ENCODE measurements around the gene TBRG4.

DNA sequence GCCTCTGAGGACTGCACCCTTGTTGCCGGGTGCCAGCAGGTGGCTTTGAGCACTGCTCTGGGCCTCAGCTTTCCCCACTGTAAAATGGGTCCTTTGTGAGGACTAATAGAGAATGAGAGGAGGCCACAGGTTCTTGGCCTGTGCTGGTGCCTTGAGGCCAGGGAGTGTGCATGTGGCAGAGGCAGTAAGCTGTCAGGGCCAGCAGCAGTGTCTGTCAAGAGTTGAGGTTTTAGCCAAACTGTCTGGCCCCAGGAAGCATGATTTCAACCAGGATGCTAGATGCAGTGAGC is 36.2 kb downstream of the TBRG4 start:
- TF ChIP-seq, protein P1, sequence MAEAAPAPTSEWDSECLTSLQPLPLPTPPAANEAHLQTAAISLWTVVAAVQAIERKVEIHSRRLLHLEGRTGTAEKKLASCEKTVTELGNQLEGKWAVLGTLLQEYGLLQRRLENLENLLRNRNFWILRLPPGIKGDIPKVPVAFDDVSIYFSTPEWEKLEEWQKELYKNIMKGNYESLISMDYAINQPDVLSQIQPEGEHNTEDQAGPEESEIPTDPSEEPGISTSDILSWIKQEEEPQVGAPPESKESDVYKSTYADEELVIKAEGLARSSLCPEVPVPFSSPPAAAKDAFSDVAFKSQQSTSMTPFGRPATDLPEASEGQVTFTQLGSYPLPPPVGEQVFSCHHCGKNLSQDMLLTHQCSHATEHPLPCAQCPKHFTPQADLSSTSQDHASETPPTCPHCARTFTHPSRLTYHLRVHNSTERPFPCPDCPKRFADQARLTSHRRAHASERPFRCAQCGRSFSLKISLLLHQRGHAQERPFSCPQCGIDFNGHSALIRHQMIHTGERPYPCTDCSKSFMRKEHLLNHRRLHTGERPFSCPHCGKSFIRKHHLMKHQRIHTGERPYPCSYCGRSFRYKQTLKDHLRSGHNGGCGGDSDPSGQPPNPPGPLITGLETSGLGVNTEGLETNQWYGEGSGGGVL (tag by site-specific recombination; IDR thresholded peaks at IDR 0.05), result no peak
- TF ChIP-seq ZFP41 (tag by site-specific recombination; IDR thresholded peaks at IDR 0.05; ENCODE audit: borderline replicate concordance), result no peak
- no peak for TF ChIP-seq ZNF202 (tag by site-specific recombination; IDR thresholded peaks at IDR 0.05; ENCODE audit: borderline replicate concordance)
- TF ChIP-seq HOXA7 (CRISPR knock-in tag; IDR thresholded peaks at IDR 0.05; ENCODE audit: borderline replicate concordance), result no peak
- TF ChIP-seq ZBTB20 (tag by site-specific recombination; IDR thresholded peaks at IDR 0.05), result no peak
- TF ChIP-seq TCF7L2 (IDR thresholded peaks at IDR 0.05; ENCODE audit: borderline replicate concordance, low read depth, low read length), result no peak
- TF ChIP-seq, protein P2, sequence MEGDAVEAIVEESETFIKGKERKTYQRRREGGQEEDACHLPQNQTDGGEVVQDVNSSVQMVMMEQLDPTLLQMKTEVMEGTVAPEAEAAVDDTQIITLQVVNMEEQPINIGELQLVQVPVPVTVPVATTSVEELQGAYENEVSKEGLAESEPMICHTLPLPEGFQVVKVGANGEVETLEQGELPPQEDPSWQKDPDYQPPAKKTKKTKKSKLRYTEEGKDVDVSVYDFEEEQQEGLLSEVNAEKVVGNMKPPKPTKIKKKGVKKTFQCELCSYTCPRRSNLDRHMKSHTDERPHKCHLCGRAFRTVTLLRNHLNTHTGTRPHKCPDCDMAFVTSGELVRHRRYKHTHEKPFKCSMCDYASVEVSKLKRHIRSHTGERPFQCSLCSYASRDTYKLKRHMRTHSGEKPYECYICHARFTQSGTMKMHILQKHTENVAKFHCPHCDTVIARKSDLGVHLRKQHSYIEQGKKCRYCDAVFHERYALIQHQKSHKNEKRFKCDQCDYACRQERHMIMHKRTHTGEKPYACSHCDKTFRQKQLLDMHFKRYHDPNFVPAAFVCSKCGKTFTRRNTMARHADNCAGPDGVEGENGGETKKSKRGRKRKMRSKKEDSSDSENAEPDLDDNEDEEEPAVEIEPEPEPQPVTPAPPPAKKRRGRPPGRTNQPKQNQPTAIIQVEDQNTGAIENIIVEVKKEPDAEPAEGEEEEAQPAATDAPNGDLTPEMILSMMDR (tag by site-specific recombination; IDR thresholded peaks at IDR 0.05), result no peak
- TF ChIP-seq, protein P3, sequence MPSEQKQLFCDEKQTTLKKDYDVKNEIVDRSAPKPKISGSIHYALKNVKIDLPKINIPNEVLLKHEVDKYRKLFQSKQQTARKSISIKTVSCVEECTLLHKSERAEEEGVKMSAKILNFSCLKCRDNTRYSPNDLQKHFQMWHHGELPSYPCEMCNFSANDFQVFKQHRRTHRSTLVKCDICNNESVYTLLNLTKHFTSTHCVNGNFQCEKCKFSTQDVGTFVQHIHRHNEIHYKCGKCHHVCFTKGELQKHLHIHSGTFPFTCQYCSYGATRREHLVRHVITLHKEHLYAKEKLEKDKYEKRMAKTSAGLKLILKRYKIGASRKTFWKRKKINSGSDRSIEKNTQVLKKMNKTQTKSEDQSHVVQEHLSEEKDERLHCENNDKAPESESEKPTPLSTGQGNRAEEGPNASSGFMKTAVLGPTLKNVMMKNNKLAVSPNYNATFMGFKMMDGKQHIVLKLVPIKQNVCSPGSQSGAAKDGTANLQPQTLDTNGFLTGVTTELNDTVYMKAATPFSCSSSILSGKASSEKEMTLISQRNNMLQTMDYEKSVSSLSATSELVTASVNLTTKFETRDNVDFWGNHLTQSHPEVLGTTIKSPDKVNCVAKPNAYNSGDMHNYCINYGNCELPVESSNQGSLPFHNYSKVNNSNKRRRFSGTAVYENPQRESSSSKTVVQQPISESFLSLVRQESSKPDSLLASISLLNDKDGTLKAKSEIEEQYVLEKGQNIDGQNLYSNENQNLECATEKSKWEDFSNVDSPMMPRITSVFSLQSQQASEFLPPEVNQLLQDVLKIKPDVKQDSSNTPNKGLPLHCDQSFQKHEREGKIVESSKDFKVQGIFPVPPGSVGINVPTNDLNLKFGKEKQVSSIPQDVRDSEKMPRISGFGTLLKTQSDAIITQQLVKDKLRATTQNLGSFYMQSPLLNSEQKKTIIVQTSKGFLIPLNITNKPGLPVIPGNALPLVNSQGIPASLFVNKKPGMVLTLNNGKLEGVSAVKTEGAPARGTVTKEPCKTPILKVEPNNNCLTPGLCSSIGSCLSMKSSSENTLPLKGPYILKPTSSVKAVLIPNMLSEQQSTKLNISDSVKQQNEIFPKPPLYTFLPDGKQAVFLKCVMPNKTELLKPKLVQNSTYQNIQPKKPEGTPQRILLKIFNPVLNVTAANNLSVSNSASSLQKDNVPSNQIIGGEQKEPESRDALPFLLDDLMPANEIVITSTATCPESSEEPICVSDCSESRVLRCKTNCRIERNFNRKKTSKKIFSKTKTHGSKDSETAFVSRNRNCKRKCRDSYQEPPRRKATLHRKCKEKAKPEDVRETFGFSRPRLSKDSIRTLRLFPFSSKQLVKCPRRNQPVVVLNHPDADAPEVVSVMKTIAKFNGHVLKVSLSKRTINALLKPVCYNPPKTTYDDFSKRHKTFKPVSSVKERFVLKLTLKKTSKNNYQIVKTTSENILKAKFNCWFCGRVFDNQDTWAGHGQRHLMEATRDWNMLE (tag by site-specific recombination; conservative IDR thresholded peaks at IDR 0.05; ENCODE audit: low read depth), result no peak
- no peak for TF ChIP-seq MEIS1 (CRISPR knock-in tag; IDR thresholded peaks at IDR 0.05; ENCODE audit: borderline replicate concordance)
- no peak for TF ChIP-seq ZNF19 (tag by site-specific recombination; IDR thresholded peaks at IDR 0.05; ENCODE audit: low read depth)
- TF ChIP-seq, protein P4, sequence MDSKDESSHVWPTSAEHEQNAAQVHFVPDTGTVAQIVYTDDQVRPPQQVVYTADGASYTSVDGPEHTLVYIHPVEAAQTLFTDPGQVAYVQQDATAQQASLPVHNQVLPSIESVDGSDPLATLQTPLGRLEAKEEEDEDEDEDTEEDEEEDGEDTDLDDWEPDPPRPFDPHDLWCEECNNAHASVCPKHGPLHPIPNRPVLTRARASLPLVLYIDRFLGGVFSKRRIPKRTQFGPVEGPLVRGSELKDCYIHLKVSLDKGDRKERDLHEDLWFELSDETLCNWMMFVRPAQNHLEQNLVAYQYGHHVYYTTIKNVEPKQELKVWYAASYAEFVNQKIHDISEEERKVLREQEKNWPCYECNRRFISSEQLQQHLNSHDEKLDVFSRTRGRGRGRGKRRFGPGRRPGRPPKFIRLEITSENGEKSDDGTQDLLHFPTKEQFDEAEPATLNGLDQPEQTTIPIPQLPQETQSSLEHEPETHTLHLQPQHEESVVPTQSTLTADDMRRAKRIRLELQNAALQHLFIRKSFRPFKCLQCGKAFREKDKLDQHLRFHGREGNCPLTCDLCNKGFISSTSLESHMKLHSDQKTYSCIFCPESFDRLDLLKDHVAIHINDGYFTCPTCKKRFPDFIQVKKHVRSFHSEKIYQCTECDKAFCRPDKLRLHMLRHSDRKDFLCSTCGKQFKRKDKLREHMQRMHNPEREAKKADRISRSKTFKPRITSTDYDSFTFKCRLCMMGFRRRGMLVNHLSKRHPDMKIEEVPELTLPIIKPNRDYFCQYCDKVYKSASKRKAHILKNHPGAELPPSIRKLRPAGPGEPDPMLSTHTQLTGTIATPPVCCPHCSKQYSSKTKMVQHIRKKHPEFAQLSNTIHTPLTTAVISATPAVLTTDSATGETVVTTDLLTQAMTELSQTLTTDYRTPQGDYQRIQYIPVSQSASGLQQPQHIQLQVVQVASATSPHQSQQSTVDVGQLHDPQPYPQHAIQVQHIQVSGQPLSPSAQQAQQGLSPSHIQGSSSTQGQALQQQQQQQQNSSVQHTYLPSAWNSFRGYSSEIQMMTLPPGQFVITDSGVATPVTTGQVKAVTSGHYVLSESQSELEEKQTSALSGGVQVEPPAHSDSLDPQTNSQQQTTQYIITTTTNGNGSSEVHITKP (tag by site-specific recombination; IDR thresholded peaks at IDR 0.05), result no peak
- TF ChIP-seq ZNF768 (tag by site-specific recombination; IDR thresholded peaks at IDR 0.05), result no peak
- no peak for TF ChIP-seq ZNF132 (tag by site-specific recombination; IDR thresholded peaks at IDR 0.05; ENCODE audit: borderline replicate concordance)
- TF ChIP-seq ZNF843 (tag by site-specific recombination; IDR thresholded peaks at IDR 0.05), result no peak

All from HEK293 (cell line).